GM19395 (cell line): ENCODE results near the gene MOB2.
A peak's percentile ranks its signal among the peaks of the same experiment; 100 is the strongest.

ENCODE experiments used
- ATAC-seq: cut with Tn5 transposase; IDR thresholded peaks from one replicate; pipeline ENCODE4 v1.9.1; 2021; ENCODE audit warnings: mild to moderate bottlenecking, moderate library complexity; ENCODE audit not compliant: unreplicated experiment

The MOB2 gene, protein sequence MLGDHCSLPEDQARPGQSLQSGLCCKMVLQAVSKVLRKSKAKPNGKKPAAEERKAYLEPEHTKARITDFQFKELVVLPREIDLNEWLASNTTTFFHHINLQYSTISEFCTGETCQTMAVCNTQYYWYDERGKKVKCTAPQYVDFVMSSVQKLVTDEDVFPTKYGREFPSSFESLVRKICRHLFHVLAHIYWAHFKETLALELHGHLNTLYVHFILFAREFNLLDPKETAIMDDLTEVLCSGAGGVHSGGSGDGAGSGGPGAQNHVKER

DNA sequence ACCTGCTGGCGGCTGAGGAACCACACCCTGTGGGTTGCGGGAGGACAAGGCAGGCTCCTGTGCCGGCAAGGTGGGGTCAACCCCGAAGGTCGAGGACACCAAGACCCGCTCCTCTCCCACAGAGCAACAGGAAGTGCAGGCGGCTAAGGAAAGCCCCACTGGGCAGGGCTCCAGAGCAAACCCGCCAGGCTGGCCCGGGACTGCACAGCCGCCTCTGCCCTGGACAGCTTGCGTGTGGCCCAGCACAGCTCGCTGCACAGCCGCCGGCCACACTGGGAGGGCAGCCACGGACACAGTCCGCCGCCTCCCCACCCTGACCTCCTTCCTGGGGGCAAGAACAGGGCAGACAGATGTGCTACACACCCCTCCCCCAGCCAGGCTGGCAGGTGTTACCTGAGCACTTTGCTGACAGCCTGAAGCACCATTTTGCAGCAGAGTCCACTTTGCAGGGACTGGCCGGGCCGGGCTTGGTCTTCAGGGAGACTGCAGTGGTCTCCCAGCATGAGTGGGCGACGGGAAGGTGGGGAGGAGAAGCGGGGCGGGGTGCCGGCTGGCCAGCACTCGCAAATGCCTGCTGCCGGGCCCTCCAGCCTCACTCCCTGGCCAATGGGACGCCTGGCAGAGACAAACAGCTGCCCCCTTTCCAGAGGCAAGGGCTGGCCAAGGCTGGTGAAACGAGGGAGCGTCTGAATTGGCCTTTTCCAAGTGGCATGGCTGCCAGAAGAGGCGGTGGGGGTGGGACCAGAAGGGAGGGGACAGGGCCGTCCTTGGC, at the start of gene MOB2:
Gene MOB2 (minus strand): TSS at position 726 of the 772 bp plus-strand sequence. CDS start 223 bp downstream, at position 503.
- ATAC-seq, result no peak

DNA sequence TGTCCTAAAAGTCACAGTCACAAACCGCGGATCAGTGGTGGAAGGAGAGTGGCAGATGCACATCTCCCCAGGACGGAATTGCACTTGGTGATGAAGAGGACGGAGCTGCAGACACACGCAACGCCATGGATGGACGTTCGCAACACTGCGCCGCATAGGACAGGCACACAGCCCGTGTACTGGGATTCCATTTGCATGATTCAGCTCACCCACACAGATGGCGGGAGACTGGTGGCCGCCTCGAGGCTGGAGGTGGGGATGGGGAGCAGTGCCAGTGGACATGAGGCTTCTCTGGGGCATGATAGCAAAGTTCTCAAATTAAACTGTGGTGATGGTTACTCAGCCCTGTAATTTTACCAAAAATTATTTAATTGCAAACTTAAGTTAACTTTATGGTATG, 48.1 kb upstream of the MOB2 start:
- no peak for ATAC-seq

DNA sequence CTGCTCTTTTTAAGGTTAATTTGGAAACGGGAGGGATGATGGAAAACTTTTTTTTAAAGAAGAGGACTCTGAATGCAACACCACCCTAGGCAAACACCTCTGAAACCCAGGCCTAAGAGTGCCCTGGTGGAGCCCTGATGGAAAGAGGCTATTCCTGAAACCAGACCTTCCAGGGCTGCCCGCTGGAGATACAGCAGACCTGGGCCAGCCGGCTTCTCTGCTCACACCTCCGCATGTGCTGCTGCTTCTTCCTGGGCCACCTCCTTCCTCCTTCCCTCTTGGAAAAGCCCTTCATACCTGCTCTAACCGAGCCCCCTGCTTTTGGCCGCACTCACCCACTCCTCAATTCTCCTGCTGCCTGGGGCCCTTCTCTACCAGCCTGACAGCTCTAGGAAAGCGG, 47.6 kb upstream of the MOB2 start:
- no peak for ATAC-seq

DNA sequence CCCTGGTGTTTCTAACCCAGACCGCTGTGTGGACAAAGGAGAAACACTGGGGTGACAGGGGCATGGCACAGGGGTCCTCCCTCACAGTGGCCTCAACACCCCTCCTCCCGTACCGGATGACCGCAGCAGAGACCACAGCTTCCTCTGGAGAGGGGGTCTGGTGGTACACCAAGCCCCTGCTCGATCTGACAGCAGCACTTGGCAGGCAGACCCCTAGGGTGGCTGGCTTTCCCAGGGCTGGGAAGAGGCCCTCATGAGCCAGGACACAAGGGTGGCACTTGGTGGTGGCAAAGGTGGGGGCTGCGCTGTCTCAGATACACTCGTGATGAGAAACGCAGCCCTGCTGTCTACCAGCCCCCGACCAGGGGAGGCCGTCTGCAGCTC, 46.8 kb upstream of the MOB2 start:
- ATAC-seq, result no peak

DNA sequence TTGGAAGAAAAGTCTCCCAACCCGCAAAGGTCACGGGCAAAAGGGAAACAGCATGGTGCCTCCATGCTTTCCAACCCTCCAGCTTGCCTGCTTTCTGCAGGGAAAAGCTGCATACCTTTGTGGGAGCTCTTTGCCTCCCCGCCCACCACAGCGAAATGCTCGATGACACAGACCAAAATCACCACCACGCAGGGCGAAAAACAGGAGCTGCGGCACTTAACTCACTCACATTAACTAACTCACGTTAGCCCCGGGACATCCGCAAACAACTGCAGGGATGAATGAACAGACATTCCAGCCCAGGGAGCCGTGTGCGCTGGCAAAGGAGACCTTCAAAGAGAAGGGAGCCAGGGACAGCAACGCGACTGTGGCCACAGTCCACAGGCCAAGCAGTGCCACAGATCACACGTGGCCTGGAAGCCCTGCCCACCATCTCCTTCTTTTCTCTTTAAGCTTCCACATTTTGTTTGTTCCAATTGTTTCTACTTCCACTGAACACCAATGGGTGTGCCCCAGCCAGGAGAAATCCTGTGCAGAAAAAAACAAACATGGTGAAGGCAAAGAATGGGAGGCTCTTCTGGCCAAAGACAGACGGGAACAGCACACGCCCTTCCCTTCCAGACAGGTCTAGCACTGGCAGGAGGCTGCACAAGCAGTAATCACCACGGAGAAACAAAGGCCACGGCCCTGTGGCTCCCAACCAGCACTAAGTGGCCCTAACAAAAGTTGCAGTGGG, 46.2 kb upstream of the MOB2 start:
- ATAC-seq, result no peak

DNA sequence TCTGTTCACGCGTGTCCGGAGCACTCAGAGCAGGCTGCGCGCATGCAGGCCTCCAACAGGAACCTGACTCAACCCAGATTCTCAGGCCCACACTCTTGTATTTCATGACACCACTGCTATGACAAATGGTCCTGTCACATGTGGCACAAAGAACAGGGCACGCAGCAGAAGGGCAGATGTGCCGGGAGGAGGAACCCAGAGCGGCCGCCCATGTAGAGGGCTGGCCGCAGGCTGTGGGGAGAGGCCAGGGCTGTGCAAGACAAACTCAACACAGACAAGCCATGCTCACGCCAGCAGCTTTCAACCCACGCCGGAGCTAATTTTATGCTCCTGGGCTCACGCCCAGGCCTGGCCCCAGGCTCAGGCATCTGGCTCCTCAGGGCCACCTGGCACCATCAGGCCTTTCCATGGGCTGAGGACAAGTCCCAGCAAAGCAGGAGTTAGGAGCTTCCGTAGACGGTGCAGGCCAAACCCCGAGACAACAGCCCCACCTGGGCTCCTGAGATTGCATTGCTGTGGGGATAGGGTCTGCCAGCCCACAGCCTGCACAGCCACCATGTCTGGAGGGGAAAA, 45.5 kb upstream of the MOB2 start:
- ATAC-seq, result no peak

DNA sequence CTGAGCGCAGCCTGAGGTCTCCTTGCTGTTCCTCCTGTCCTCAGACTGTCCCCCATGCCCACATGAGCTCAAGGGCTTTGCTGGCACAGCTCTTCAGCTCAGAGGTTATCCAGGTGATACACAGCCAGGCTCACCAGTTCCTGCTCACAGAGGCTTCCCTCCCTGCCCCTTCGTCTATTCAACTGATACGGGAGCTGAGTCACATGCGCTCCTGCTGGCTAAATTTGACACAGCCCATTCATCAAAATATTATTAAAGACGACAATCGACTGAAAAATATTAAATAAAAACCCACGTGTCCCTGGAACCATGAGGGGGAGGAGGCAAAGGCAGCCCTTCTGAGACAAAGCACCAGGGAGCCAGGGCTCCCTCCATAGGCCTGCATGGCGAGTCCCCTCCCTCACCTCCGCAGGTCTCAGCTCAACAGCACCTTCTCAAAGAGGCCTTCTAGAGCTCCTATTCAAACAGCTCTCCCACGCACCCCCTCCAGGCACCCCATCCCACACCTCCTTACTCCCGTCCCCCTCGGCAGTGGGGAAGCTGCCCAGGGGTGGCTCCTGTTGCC, 45.0 kb upstream of the MOB2 start:
- ATAC-seq, result no peak

DNA sequence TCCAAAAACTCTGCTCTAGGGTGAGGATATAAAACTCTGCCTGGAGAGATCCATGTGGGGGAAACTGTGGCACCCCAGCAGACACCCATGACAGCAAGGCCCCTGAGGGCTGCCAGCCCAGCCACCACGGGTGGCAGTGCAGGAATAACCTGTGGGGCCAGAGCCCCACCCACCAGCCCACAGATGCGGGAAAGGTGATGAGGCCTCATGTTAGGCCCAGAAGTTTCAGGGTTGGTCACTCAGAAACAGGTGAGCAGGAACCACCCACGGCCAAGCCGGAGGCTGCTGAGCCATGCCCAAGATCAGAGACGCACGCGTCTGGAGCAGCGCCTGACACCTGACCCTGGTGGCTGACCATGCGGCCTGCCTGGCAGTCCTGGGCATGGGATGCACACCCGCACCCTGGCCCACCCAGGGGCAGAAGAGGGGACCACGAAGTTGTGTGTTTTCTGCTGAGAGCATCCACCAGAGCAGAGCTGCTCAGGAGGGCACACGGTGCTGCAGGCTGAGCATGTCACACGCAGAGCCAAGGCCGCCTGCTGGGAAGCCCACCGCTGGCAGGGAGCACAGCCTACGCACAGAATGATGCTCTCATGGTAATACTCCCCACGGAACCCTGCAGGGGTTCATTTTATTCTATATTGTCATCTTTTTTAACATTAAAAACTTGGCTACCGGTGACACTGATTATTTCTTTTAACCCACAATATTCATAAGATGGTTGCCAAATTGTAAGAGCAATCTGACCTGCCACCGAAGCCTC, 44.3 kb upstream of the MOB2 start:
- ATAC-seq, result no peak

DNA sequence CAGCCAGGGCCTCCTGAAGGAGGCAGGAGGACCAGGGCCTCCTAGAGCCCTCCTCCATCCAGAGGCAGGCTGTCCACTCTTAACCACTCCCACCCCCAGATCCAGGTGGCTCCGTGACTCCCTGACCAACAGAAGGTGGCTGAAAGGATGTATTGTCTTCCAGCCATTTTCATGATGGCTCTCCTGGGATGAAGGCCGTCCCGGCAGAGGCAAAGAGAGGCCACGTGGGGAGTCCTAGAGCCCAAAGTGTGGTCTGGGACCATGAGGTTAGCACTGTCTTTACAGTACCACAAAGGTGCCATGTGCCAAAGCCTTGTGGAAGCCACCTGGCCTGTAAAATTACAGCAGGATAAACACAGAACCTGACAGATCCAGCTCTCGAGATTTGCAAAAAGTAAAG, 43.2 kb upstream of the MOB2 start:
- ATAC-seq, result no peak

DNA sequence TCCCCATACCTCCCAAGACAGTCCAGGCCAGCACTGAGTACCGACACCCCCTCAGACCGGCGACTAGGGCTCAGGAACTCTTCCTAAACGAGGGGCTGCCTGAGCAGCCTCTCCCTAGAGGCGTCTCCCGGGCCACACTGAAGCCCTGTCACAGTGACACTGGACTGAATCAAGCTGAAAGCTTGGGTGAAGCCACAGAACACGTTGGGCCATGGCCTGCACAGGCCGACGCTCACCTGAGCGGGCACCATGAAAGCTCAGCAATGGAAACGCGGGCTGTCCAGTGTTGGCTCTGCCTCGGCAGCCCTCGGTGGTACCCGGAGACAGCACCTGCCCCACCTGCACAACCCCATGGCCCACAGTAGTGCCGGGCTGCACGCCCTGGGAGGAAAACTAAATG, 42.7 kb upstream of the MOB2 start:
- no peak for ATAC-seq

DNA sequence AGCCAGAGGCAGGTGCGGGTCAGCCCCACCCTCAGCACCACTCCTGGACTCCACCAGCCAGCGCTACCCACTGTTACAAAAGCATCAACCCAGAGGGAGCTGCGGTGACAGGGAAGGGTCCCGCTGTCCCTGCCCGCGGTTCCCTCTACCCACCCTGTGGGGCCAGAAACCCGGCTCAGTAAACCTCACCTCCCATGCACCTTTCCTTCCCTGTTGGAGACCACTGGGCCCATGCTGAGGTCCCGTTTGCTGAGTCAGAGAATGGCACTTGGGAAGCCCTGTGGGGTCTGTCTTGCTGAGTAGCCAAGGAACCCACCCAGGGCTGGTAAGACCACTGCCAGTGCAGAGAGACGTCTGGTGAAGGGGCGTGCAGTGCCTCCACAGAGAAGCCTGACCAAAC, 42.1 kb upstream of the MOB2 start:
- ATAC-seq, result no peak

DNA sequence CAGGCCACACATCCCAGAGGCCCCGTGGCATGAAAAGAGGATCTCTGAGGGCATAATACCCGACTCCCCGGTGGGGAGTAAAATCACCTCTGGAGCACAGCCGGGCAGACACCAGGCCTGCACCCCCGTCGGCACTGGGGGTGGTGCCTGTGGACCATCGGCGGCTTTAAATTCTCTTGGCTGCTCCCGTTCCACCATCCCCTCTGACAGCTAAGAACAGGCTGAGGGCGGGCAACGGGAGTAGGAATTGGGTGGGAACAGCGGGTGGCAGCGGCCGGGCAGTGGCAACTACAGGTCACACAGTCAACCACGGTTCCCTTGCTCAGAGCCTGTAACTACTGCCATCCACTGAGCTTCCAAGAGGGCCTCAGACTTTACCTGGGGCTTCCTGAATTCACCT, 40.2 kb upstream of the MOB2 start:
- ATAC-seq, result no peak

DNA sequence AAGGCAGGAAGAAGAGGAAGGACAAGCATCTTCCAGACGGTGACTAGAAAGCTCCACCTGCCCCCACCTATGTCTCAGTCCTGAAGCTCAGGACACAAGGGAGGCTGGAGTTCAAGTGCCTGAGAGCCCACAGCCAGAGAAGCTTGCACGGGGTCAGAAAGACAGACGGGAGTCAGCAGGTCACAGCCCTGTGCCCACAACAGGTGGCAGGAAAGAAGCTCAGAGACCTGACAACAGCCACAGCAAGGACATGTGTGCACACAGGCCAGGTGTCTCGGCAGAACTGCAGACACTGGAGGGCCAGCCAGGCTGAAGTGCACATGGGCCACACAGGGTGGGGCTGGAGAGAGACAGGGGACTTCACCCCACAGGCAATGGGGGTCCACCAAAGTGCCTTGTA, 37.2 kb upstream of the MOB2 start:
- peak; percentile 40 for ATAC-seq

DNA sequence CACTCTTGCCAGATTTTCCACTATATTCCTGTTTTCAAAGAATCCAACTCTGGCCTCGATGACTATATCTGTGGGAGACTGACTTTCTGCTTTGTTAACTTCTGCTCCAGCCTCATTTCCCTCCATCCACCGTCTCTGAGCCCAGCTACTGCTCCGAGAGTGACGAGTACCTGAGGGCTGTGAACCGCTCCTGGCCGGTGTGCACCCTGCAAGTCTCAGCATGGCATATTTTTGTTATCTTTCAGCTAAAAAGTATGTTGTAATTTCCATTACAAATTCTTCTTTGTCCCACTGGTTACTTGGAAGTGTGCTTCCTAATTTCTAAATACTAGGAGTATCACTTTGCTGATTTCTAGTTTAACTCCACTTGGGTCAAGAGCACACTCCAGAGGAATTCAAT, 36.5 kb upstream of the MOB2 start:
- ATAC-seq, result no peak

DNA sequence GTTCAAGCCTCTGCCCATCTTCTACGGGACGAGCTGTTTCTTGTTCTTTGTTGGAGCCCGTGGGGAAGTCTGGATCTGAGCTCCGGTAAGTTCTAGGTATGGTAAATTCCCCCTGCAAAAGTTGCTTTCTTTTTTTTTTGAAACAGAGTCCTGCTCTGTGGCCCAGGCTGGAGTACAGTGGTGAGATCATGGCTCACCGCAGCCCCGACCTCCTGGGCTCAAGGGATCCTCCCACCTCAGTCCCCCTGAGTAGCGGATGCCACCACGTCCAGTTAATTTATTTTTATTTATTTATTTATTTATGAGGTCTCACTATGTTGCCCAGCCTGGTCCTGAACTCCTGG, 35.5 kb upstream of the MOB2 start:
- ATAC-seq, result peak; percentile 39

DNA sequence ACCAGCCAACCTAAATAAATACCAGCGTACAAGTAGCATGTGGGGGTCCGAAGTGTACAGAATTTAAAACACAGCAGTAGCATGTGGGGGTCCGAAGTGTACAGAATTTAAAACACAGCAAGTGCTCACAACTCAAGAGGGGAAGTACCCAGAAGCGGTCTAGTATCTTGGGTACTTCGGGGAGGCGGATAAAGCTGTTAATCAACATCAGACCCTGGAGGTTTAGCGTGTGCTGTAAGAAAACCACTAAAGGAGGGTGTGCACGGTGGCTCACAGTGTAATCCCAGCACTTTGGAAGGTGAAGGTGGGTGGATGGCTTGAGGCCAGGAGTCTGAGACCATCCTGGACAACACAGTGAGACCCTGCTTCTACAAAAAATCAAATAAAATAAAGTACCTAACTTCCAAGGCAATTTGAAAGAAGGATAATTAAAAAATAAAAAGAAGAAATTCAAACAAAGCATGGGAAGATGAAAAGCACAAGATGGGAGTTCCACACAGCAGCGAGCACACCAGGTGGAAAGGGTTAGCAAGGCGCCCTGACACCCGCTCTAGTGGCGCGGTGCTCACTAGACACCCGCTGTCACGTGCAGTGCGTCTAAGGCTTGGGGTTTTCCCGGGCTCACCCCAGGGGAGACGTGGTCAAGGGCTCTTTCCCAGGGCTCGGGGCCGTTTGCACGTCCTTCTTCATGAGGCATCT, 35.0 kb upstream of the MOB2 start:
- peak; percentile 82 for ATAC-seq

DNA sequence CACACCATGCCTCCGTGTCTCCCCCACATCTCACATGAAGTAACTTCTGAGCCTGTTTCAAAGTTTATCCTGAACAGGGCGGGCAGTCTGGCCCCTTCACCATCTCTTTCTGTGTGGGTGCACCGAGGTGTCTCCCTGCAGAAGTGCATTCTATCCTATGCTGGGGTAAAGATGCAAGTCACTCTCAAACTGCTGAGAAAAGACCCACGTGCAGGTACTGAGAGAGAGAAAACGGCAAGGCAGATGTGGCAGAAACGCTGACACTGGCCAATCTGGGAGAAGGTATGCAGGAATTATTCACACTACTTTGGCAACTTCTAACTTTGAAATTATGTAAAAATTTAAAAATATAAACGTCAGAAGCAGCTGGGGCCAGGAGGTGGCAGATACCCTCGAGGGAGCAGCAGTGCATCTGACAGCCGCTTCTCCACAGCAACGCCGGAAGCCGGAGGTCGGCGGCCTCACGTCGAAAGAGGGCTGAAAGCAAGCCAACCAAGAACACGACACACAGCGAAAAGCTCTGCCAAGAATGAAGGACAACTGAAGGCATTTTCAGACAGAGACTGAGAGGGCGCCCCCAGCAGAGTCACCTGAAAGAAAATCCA, 34.2 kb upstream of the MOB2 start:
- no peak for ATAC-seq

DNA sequence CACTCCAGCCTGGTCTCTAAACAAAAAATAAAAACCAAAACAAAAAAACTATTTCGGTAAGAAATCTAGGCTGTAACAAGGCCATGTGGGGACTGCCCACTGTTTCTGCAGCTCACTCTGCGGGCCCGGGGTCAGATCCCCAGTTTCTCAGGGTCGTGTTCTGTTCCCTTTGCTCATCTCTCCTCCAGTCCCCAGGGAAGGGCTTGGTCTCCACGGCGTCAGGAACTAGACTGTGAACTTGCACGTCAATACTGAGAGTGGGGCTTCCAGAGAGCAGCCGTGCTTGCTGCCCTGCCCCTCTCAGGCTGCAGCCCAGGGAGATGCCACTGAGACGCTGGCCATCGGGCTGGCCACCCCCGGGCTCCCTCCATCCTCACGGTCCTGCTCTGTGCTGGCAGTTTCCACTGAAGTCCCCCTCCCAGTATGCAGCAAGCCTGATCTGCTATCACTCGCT, 33.7 kb upstream of the MOB2 start:
- no peak for ATAC-seq
